ENCODE measurements around the gene PTPN18.

PTPN18 gene

DNA sequence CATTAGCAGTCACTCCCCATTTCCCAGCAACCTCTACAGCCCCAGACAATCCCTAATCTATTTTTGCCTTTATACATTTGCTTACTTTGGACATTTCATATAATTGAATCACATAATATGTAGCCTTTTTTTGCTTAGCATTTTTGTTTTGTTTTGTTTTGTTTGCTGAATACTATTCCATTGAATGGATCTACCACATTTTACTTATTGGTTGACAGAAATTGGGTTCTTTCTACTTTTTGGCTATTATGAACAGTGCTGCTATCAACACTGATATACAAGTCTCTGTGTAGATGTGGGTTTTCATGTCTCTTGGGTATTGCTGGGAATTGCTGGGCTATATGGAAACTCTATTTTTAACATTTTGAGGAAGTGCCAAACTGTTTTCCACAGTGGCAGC lies 7.6 kb downstream of the PTPN18 start:
- TF ChIP-seq, protein P1, sequence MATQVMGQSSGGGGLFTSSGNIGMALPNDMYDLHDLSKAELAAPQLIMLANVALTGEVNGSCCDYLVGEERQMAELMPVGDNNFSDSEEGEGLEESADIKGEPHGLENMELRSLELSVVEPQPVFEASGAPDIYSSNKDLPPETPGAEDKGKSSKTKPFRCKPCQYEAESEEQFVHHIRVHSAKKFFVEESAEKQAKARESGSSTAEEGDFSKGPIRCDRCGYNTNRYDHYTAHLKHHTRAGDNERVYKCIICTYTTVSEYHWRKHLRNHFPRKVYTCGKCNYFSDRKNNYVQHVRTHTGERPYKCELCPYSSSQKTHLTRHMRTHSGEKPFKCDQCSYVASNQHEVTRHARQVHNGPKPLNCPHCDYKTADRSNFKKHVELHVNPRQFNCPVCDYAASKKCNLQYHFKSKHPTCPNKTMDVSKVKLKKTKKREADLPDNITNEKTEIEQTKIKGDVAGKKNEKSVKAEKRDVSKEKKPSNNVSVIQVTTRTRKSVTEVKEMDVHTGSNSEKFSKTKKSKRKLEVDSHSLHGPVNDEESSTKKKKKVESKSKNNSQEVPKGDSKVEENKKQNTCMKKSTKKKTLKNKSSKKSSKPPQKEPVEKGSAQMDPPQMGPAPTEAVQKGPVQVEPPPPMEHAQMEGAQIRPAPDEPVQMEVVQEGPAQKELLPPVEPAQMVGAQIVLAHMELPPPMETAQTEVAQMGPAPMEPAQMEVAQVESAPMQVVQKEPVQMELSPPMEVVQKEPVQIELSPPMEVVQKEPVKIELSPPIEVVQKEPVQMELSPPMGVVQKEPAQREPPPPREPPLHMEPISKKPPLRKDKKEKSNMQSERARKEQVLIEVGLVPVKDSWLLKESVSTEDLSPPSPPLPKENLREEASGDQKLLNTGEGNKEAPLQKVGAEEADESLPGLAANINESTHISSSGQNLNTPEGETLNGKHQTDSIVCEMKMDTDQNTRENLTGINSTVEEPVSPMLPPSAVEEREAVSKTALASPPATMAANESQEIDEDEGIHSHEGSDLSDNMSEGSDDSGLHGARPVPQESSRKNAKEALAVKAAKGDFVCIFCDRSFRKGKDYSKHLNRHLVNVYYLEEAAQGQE (IDR thresholded peaks at IDR 0.05; ENCODE audit: insufficient replicate concordance, low read depth), result no peak
- TF ChIP-seq POLR2AphosphoS5 (IDR thresholded peaks at IDR 0.05; ENCODE audit: low read depth), result no peak
- TF ChIP-seq, protein P2, sequence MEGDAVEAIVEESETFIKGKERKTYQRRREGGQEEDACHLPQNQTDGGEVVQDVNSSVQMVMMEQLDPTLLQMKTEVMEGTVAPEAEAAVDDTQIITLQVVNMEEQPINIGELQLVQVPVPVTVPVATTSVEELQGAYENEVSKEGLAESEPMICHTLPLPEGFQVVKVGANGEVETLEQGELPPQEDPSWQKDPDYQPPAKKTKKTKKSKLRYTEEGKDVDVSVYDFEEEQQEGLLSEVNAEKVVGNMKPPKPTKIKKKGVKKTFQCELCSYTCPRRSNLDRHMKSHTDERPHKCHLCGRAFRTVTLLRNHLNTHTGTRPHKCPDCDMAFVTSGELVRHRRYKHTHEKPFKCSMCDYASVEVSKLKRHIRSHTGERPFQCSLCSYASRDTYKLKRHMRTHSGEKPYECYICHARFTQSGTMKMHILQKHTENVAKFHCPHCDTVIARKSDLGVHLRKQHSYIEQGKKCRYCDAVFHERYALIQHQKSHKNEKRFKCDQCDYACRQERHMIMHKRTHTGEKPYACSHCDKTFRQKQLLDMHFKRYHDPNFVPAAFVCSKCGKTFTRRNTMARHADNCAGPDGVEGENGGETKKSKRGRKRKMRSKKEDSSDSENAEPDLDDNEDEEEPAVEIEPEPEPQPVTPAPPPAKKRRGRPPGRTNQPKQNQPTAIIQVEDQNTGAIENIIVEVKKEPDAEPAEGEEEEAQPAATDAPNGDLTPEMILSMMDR (IDR thresholded peaks at IDR 0.05; ENCODE audit: insufficient read depth, low read length), result no peak
- peak; percentile 33 for TF ChIP-seq SPI1 (IDR thresholded peaks at IDR 0.05; ENCODE audit: borderline replicate concordance, low read depth)
- no peak for TF ChIP-seq GABPA (IDR thresholded peaks at IDR 0.05; ENCODE audit: low read depth)
- Histone ChIP-seq H3K4me3 (replicated peaks; ENCODE audit: insufficient read depth, low read length) (no peak overlapping the region), H3K27ac (replicated peaks) (no peak overlapping the region), H3K27me3 (ENCODE audit: insufficient read depth, poor library complexity, severe bottlenecking) (no peaks in the 10 kb centered on the region)
- no peak for DNase-seq (ENCODE audit: low read depth in 1 of 2, low spot score in 1 of 2)

DNA sequence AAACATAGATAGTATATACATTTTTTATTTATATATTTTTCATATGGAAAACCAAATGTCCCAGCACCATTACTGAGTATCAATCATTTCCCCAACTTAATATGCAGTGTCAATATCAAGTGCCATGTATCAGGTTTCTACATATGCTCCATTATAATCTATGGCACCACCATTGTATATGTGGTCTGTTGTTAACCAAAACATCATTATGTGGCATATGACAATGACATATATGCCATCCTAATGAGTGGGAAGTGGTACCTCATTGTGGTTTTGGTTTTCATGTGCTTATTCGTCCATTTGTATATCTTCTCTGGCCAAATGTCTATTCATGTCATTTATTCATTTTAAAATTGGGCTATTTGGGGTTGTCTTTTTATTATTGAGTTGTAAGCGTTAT lies 9.2 kb downstream of the PTPN18 start:
- Histone ChIP-seq H3K27me3 (ENCODE audit: insufficient read depth, poor library complexity, severe bottlenecking) (no peaks in the 10 kb centered on the region), H3K27ac (replicated peaks) (no peak overlapping the region), H3K4me3 (replicated peaks; ENCODE audit: insufficient read depth, low read length) (no peak overlapping the region)
- TF ChIP-seq SPI1 (IDR thresholded peaks at IDR 0.05; ENCODE audit: borderline replicate concordance, low read depth) (no peak), POLR2AphosphoS5 (IDR thresholded peaks at IDR 0.05; ENCODE audit: low read depth) (no peak), GABPA (IDR thresholded peaks at IDR 0.05; ENCODE audit: low read depth) (no peak)
- TF ChIP-seq, protein P2 (IDR thresholded peaks at IDR 0.05; ENCODE audit: insufficient read depth, low read length), result no peak
- TF ChIP-seq, protein P1 (IDR thresholded peaks at IDR 0.05; ENCODE audit: insufficient replicate concordance, low read depth), result no peak
- DNase-seq (ENCODE audit: low read depth in 1 of 2, low spot score in 1 of 2), result no peak

DNA sequence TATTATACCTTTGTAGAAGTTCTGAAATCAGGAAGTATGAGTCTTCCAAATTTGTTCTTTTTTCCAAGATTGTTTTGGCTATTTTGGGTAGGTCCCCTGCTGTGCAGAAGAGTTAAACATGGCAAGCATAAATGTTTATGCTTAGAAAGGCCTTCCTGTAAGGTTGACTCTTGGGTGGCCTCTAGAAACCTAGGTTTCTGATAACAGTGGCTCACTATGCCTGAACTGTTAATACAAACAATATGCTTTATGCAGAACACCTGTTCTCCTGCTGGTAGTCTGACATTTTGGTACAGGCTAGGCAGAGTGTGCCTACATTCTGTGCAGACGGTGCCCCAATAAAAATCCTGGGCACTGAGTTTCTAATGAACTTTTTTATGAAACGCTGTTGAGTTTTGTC lies 10.1 kb downstream of the PTPN18 start:
- TF ChIP-seq POLR2AphosphoS5 (IDR thresholded peaks at IDR 0.05; ENCODE audit: low read depth) (no peak), SPI1 (IDR thresholded peaks at IDR 0.05; ENCODE audit: borderline replicate concordance, low read depth) (no peak), GABPA (IDR thresholded peaks at IDR 0.05; ENCODE audit: low read depth) (no peak)
- TF ChIP-seq, protein P1 (IDR thresholded peaks at IDR 0.05; ENCODE audit: insufficient replicate concordance, low read depth), result no peak
- TF ChIP-seq, protein P2 (IDR thresholded peaks at IDR 0.05; ENCODE audit: insufficient read depth, low read length), result no peak
- no peak overlapping the region for H3K27ac ChIP-seq (replicated peaks)
- DNase-seq (ENCODE audit: low read depth in 1 of 2, low spot score in 1 of 2), result no peak
- H3K4me3 ChIP-seq (replicated peaks; ENCODE audit: insufficient read depth, low read length), result no peak overlapping the region
- H3K27me3 ChIP-seq (ENCODE audit: insufficient read depth, poor library complexity, severe bottlenecking), result no peaks in the 10 kb centered on the region
